ENCODE data around the gene DNAJC3.

- TF ChIP-seq, protein P1, sequence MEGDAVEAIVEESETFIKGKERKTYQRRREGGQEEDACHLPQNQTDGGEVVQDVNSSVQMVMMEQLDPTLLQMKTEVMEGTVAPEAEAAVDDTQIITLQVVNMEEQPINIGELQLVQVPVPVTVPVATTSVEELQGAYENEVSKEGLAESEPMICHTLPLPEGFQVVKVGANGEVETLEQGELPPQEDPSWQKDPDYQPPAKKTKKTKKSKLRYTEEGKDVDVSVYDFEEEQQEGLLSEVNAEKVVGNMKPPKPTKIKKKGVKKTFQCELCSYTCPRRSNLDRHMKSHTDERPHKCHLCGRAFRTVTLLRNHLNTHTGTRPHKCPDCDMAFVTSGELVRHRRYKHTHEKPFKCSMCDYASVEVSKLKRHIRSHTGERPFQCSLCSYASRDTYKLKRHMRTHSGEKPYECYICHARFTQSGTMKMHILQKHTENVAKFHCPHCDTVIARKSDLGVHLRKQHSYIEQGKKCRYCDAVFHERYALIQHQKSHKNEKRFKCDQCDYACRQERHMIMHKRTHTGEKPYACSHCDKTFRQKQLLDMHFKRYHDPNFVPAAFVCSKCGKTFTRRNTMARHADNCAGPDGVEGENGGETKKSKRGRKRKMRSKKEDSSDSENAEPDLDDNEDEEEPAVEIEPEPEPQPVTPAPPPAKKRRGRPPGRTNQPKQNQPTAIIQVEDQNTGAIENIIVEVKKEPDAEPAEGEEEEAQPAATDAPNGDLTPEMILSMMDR (IDR thresholded peaks at IDR 0.05; ENCODE audit: low read depth, low read length, poor library complexity, severe bottlenecking), result no peak
- TF ChIP-seq EZH2phosphoT487 (IDR thresholded peaks at IDR 0.05; ENCODE audit: borderline replicate concordance, low read length), result no peak
These were observed 72.6 kb downstream of the DNAJC3 start for GRCh38 chr13:95749545-95749944.

All from DOHH2 (cell line).